ENCODE data around the gene TRMT5. TPM values are rescaled to one million over a fixed set of nuclear protein-coding genes. Genes with fewer than 3 reads are reported as not detected.
A peak's percentile ranks its signal among the peaks of the same experiment; 100 is the strongest.

The TRMT5 gene
- total and polyA plus RNA-seq, 9 of the 15 experiments (the other 6 are each of a cell fraction or from before 2014, with no cell fraction given) = 8.4 to 20.0 (median 15.1) TPM

DNA sequence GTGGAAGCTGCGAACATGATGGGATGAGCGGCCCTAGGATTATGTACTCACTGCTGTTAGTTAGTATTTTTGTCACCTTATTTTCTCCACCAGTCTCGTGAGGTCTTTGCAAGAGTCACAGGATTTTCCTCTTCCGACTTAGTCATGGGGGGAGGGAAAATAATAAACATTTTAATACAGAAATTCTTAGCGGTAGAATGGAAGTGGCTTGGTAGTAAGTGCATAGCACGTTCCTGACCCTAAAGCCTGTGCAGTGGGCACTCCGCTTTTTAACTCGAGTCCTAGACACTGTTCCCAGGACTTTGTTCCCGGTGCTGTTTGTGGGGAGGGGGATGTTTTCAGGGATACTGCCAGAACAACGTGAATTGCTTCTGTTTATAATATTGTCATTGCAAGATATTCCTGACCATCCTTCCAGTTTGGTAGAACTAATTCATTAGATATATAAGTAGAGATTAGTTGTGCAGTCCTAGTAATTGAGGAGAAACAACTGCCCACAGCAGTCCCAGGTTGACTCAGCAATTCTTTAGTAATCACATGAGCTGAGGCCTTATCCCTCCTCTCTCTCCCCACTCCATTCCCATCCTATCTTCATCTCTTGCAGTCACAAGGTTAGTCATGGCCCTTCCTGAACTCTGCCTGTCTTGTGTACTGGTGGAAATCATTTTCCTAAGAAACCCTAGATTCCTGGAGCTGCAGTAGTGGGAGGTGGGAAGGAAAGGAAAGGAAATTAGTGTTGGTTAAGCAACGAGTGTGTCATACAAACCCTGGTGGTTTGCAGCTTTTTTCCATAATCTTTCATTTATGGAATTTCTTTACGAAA, 965 bp upstream of the TRMT5 start (continued):
- TF ChIP-seq ARNT (IDR thresholded peaks at IDR 0.05) (no peak), FOXK2 (conservative IDR thresholded peaks at IDR 0.05 in 1 of 2, IDR thresholded peaks at IDR 0.05 in 1 of 2; ENCODE audit: low read depth in 2 of 2) (peak in 1 of 2 experiments; percentile 32; a peak in 1 of 4 replicates), NFATC3 (IDR thresholded peaks at IDR 0.05) (no peak), SLC30A9 (CRISPR knock-in tag; IDR thresholded peaks at IDR 0.05) (no peak), GATAD2A (IDR thresholded peaks at IDR 0.05) (0 out of 2 replicates have a peak, but pooled peaks have one; percentile 50), CBFB (CRISPR knock-in tag; IDR thresholded peaks at IDR 0.05) (no peak), POLR2AphosphoS5 (IDR thresholded peaks at IDR 0.05; ENCODE audit: control insufficient read depth, insufficient read depth, low read depth, low read length) (peak; percentile 26; the same call in 1 of the 2 replicates), MAZ (CRISPR knock-in tag; conservative IDR thresholded peaks at IDR 0.05 in 1 of 2, IDR thresholded peaks at IDR 0.05 in 1 of 2) (peak in 1 of 2 experiments; percentile 17; a peak in 1 of 4 replicates), POLR2H (tag; IDR thresholded peaks at IDR 0.05; ENCODE audit: low read depth) (peak; percentile 59), ZNF644 (tag; IDR thresholded peaks at IDR 0.05; ENCODE audit: low read depth) (no peak), ZFPM2 (CRISPR knock-in tag; IDR thresholded peaks at IDR 0.05) (no peak), LARP7 (IDR thresholded peaks at IDR 0.05) (no peak), TAF15 (IDR thresholded peaks at IDR 0.05; ENCODE audit: low read depth, low read length) (no peak), ZNF77 (CRISPR knock-in tag; IDR thresholded peaks at IDR 0.05) (no peak), ZEB2 (IDR thresholded peaks at IDR 0.05) (no peak)
- TF ChIP-seq, protein P1, sequence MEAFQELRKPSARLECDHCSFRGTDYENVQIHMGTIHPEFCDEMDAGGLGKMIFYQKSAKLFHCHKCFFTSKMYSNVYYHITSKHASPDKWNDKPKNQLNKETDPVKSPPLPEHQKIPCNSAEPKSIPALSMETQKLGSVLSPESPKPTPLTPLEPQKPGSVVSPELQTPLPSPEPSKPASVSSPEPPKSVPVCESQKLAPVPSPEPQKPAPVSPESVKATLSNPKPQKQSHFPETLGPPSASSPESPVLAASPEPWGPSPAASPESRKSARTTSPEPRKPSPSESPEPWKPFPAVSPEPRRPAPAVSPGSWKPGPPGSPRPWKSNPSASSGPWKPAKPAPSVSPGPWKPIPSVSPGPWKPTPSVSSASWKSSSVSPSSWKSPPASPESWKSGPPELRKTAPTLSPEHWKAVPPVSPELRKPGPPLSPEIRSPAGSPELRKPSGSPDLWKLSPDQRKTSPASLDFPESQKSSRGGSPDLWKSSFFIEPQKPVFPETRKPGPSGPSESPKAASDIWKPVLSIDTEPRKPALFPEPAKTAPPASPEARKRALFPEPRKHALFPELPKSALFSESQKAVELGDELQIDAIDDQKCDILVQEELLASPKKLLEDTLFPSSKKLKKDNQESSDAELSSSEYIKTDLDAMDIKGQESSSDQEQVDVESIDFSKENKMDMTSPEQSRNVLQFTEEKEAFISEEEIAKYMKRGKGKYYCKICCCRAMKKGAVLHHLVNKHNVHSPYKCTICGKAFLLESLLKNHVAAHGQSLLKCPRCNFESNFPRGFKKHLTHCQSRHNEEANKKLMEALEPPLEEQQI (IDR thresholded peaks at IDR 0.05) = no peak
- TF ChIP-seq, protein P2, sequence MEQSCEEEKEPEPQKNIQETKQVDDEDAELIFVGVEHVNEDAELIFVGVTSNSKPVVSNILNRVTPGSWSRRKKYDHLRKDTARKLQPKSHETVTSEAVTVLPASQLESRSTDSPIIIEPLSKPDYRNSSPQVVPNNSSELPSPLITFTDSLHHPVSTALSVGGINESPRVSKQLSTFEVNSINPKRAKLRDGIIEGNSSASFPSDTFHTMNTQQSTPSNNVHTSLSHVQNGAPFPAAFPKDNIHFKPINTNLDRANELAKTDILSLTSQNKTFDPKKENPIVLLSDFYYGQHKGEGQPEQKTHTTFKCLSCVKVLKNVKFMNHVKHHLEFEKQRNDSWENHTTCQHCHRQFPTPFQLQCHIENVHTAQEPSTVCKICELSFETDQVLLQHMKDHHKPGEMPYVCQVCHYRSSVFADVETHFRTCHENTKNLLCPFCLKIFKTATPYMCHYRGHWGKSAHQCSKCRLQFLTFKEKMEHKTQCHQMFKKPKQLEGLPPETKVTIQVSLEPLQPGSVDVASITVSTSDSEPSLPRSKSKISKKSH (CRISPR knock-in tag; IDR thresholded peaks at IDR 0.05) = no peak
- TF ChIP-seq, protein P3, sequence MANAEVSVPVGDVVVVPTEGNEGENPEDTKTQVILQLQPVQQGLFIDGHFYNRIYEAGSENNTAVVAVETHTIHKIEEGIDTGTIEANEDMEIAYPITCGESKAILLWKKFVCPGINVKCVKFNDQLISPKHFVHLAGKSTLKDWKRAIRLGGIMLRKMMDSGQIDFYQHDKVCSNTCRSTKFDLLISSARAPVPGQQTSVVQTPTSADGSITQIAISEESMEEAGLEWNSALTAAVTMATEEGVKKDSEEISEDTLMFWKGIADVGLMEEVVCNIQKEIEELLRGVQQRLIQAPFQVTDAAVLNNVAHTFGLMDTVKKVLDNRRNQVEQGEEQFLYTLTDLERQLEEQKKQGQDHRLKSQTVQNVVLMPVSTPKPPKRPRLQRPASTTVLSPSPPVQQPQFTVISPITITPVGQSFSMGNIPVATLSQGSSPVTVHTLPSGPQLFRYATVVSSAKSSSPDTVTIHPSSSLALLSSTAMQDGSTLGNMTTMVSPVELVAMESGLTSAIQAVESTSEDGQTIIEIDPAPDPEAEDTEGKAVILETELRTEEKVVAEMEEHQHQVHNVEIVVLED (CRISPR knock-in tag; IDR thresholded peaks at IDR 0.05) = no peak
- TF ChIP-seq, protein P4, sequence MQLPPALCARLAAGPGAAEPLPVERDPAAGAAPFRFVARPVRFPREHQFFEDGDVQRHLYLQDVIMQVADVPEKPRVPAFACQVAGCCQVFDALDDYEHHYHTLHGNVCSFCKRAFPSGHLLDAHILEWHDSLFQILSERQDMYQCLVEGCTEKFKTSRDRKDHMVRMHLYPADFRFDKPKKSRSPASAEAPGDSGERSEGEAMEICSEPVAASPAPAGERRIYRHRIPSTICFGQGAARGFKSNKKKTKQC (CRISPR knock-in tag; IDR thresholded peaks at IDR 0.05) = no peak
- TF ChIP-seq, protein P5, sequence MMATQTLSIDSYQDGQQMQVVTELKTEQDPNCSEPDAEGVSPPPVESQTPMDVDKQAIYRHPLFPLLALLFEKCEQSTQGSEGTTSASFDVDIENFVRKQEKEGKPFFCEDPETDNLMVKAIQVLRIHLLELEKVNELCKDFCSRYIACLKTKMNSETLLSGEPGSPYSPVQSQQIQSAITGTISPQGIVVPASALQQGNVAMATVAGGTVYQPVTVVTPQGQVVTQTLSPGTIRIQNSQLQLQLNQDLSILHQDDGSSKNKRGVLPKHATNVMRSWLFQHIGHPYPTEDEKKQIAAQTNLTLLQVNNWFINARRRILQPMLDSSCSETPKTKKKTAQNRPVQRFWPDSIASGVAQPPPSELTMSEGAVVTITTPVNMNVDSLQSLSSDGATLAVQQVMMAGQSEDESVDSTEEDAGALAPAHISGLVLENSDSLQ (IDR thresholded peaks at IDR 0.05) = no peak
